Stimulated activated CD8-positive, alpha-beta memory T cell treated with anti-CD3 and anti-CD28 coated beads, Interleukin-12 subunit alpha, Interleukin-12 subunit beta, amount 100 ng/mL, for 24 hours (primary cell): Measurements from ENCODE around the gene ADAMTS2.

ENCODE experiments used
- DNase-seq: peaks from one replicate; pipeline ENCODE4 v3.0.0-alpha.2; 2020; ENCODE audit errors: extremely low read depth

ADAMTS2 gene

DNA sequence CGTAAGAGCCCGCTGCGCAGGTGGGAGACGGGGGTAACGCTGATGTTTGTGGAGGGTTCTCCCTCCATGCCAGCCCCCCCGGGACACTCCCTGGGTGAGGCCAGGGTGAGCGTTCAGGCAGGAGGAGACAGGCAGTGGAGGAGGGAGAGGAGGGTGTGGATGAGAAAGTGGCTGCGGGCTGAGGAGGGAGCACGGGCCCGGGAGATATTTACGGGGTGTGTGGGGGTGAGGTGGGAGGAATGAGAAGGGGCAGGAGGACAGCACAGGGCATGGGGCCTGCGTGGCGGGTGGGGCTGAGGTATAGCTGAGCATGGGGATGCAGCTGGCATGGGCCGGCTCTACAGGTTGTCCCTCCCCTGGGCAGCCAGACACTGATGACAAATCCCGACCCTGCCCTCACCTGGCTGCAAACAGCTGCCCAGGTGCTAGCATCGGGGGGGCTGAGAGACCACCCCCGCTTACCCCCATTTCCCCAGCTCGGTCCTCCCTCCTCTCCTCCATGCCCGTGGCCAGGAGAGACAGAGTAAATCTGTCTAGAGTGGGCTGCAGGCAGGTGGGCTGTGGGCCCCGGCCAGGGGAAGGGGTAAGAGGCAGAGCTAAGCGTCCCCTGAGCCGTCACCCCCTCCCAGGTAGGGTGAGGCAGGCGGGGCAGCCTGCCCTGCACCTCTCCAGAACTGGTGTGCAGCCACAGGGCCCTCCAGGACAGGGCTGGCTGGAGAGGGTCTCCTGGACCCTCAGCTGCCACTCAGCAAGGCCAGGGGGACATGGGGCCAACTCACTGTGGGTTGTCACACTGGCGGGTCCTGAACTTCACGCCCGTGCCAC is 205.9 kb downstream of the ADAMTS2 start:
- no peak for DNase-seq

DNA sequence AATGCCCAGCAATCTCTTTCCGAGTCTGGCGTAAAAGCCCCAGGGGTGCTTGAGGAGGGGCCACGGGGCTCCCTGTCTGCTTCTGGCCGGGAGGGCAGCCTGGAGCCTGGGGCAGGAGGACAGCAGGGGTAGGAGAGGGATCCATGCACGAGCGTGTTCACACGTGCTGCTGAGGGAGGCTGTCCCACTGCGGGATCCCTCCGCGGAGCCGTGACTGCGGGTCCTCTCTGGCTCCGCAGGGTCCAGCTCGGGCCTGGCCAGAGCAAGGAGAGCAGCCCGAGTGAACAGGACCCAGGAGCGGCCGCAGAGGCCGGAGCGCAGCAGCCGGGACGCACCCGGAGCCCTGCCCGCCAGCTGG is 206.7 kb downstream of the ADAMTS2 start:
- DNase-seq = no peak

DNA sequence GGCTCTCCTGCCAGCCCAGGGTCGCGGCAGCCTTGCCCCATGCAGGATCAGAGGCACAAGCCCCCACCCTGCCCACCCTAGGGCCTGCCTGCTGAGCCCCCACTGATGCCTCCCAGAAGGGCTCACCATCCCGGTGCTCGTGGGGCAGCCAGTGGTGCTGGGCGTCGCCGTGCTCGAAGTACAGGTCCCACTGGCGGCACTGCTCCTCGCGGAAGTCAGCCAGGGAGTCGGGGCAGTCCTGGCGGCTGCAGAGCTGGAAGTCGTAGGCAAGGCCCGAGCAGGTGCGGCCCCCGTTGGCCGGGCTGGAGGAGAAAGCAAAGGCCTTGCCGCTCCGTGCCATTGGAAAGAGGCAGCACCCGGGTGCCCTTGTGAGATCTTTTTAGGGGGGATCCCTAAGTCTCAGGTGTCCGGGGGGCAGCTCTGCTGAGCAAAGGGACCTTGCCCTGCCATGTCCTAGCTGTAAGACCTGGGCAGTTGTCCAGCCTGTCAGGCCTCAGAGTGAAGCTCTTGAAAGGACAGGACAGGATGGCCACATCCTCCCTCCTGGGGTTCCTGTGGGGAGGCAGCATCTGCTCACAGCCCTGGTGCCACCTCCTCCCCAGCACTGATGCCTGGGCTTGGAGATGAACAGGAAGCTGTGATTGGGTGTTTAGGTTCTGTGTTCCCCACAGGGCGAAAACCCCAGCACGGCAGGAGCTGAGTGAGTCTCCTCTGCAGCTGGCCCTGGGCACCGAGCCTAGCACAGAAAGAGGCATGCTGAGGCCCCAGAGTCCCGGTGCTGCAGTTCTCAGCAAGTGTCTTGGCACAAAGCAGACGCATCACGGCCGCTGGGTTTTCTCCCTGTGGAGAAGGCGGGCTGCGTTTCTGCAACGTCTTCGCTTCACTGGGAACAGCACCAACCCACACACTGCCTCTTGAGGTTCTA is 207.4 kb downstream of the ADAMTS2 start:
- no peak for DNase-seq

DNA sequence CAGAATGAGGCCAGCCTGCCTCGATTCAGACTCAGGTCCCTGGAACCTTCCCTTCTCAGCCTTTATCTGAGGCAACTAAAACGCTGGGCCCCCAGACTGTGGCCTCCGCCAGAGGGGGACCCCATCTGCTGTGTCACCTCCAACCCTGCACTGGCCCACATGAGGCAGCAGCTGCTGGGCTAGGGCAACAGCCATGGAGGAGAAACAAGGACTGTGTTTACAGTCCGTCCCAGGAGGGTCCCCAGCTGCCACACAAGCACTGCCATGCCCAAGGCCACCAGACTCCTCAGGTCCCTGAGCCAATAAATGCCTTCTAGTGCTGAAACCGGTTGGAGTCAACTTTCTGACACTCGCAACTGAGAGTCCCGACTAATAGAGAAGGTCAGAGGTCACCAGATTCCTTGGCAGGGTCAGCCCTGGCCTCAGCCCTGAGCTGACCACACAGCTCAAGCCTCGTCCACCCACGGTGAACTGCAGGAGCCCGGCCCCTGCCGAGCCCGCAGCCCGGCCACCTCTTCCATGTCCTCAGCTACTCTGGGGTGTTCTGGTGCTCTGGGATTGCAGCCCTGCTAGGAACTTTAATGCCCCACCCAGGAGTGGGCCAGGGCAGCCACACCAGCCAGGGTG is 208.1 kb downstream of the ADAMTS2 start:
- no peak for DNase-seq

DNA sequence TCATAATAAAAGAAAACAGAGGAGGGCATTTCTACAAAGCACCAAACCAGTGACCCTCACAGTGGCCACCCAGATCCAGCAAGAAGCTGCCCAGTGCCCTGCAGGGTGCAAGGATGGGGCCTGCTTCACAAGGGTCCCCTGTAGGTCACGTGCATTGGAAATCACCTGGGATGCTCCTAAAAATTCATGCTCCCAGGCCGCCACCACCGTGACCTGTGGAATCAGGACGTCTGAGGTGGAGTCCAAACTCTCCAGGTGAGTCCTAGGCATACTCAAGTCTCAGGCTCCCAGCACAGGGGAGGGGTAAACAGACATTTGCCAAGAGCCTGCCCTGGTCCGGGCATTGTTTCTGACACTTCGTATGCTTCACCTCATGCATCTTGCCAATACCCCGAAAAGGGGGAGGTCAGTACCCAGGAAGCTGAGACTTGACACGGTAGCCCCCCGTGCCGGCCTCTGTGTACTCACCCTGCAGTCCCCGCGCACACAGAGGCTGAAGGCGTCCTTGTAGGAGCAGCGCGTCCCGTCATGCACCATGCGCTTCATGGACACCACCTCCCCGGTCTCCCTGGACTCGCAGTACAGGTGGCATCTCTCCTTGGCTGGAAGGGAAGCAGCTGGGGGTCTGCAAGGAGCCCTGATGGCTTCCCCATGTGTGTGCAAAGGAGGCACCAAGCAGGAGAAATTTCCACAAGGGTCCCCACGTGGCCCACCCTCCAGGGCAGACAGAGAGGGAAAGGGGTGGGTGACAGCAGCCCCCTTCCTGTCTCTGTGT is 209.6 kb downstream of the ADAMTS2 start:
- DNase-seq = no peak

DNA sequence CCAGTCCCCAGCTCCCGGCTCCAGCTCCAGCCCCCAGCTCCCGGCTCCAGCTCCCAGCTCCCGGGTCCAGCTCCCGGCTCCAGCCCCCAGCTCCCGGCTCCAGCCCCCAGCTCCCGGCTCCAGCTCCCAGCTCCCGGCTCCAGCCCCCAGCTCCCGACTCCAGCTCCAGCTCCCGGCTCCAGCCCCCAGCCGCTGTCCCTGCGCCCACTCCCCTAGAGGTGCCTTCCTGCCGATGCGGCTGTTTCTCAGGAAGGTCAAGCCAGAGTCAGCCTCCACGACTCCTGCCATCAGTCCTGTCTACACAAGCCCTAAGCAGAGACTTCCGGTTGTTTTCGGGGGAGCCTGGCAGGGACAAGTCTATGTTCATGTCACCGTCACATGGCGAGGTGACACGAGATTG is 210.3 kb downstream of the ADAMTS2 start:
- no peak for DNase-seq

DNA sequence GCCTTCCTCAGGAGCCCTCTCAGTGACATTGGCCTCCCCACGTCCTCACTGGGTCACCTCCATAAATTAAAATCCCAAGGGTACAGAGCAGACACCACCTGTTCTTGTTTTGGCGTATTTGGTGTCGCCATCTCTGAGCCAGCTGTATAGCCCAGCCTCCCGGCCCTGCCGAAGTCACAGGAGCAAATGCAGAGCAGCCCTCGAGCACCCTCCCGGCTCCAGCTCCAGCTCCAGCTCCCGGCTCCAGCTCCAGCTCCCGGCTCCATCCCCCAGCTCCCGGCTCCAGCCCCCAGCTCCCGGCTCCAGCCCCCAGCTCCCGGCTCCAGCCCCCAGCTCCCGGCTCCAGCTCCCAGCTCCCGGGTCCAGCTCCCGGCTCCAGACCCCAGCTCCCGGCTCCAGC is 210.8 kb downstream of the ADAMTS2 start:
- DNase-seq = no peak

DNA sequence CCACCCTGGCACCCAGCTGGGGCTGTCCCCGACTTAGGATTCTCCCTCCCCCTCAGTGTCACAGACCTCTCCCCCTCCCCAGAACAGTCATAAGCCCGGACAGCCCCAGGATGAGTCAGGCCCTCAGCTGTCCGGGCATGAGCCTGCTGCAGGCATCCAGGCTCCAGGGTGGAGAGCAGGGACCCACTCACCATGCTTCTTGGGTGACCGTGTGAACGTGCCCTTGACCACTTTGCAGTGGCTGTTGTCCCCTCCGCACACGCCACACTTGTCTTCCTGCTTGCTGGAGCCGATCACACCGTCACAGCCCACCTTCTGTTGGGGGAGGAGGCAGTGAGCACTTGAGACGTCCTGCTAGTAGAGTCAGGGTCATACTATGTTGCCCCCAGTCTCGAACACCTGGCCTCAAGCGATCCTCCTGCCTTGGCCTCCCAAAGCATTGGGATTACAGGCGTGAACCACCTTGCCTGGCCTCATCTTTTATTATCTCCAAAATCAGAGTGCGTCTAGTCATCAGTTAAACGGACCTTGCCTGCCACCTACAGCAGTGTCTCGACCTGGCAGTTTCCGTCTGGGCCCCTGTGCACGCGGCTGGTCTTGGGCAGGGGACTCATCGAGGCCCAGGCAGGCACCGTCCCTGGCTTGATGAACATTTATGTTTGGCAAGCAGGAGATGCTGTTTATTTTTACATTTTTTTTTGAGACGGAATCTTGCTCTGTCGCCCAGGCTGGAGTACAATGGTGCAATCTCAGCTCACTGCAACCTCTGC is 212.5 kb downstream of the ADAMTS2 start:
- DNase-seq = no peak

DNA sequence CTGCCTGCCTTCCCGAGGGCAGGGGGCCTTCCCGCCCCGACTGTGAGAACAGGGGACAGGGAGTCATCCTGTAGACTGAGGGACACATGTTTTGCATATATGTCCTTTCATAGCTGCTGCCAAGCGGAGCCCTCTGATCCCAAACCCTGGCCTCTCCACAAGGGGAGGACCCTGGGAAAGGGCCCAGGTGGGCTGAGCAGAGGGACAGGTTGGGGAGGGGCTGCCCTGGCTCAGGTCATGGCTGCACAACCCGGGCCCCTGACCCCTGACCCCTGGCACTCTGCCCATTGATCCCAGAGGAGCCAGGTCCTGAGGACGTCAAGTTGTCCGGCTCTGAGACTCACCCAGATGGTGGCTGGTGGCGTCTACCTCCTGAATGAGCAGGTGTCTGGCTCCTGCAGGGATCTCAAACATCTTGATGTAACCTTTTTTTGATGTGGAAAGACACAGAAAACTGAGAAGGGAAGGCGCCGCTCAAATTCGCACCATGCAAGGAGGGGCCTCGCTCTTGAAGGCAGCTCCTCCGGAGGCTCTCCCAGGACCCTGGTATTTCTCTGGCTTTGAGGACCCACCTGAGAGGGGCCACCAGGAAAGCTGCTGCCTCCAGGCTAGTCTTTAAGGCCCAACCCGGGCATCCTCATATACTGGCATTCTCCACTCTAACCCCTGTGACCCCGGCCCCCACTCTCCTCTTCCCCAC is 213.2 kb downstream of the ADAMTS2 start:
- no peak for DNase-seq

DNA sequence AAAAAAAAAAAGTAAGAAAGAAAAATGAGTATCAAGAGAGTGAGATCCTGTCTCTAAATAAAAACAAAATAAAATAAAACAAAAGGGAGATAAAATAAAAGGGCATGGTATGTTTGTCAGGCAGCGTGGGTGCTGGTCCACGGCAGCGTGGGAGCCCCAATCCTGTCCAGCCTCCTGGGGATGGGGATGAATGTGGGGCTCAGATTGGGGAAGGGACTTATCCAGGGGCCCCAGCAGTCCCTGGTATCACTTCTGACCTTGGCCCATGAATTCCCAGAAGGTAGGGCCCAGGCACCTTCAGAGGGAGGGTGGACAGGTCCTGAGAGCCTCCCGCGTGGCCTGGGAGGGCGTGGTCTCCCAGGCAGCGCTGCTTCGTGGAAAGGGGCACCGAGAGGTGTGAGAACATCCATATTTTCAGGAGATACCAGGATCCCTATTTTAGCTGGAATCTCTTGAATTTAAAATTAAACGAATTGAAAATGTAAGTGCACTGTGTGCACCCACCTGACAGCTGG is 213.9 kb downstream of the ADAMTS2 start:
- no peak for DNase-seq

DNA sequence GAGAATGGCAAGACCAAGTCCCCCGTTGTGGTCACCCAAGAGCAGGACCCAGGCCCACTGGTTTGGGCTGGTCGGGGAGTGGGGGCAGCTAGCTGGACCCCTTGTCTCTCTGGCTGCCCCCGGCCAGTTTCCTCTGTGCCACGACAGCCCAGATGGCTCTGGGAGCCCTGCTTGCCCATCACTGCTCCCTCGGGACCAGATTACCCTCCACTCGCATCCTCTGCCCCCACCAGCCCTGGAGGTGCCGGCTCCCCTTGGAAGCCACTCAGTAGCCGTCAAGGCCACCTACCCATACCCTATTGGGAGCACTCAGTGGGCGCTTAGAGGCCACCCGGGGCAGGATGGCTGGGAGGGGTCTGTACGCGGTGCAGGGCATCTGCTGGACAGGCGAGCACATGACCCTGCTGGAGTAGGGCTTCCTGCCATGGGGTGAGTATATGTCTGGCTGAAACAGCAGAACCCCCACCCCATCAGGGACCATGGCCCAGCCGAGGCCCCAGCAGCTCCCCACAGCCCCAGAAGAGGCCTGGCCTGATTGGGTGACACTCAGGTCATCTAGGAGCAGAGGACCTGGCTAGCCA is 215.1 kb downstream of the ADAMTS2 start:
- no peak for DNase-seq

DNA sequence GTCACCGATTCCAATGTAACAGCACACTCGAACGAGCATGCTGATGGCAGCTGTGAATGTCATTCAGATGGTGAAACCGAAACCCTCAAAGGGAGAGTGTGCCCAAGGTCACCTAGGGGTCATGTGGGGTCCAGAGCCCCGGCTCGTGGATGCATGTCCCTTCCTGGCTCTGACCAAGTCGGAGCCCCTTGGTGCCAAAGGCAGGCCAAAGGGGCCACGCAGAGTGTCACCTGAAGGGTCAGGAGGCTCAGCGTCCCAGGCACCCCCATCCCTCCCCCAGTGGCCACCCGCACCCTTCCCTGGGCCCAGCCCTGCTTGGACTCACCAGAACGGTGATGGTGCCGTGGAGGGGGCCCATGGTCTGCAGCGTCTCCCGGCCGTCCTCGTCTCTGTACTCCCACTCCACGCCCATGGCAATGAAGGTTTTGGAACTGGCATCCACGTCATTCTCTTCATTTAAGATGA is 215.6 kb downstream of the ADAMTS2 start:
- no peak for DNase-seq

DNA sequence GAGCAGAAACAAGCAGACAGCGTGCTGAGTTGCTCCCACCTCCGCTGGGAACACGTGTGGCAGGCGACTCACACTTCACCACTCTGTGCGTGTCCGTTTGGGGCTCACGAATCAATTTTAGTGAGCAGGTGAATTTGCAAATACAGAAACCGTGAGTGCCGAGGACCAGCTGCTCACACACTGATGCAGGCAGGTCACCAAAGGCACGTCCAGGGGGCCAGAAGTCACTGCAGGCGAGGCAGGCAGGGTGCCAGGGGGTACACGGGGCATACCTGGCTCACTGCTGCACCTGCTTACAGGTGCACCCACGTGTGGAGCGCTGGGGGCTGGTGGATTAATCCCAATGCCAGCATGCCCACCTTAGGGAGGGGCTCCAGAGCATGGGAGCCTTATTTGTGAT is 216.3 kb downstream of the ADAMTS2 start:
- no peak for DNase-seq

DNA sequence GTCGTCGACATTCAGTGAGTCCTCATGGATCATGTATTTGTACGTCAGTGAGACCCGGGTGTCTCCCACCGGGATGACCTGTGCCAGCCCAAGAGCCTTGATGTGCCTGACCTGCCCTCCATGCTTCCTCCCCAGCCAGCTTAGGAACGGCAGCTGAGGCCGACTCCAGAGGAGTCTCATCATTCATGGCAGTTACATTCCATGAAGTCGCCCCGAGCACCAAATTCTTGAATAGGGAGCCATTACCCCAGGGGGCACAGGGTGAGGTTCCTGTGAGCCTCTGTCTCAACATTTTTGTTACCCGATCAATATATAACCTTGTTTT is 217.3 kb downstream of the ADAMTS2 start:
- no peak for DNase-seq

DNA sequence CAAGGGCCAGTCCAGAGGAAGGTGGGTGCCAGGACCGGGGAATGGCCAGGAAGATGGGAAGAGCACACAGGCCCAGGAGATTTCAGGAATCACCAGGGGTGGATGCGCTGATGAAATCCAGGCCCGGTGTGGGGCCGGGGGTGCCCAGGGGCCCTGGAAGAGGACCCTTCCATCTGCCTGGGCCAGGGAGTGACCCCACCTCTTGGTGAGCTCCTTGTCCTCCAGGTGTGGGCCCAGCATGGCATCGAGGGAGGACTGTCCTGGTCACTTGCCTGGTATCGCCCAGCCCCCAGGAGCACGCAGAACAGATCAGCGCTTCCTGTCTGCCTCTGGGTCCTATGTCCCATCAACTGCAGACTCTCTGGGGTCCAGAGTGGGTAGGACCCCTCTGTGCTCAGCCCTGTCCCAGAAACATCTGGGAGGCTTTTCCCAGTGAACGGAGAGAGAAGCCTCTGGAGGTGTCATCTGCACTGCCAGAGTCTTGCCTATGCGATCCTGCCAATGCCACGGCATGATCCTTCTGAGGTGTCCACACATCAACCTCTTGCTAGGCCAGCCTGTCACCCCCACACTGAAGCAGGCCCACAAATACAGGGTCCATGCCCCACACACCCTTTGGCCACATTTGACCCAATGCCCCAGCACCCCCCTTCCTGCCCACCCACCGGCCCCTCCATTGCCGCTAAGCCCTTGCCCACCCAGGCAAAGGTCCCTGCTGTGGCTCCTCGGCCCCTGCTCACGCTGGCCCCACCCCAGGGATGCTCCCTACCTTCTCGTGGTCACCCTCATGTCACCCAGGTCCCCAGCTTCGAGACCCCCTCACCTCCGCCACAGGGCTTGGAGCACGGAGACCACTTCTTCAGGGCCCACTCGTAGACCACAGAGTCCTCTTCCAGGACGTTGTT is 217.9 kb downstream of the ADAMTS2 start:
- no peak for DNase-seq

DNA sequence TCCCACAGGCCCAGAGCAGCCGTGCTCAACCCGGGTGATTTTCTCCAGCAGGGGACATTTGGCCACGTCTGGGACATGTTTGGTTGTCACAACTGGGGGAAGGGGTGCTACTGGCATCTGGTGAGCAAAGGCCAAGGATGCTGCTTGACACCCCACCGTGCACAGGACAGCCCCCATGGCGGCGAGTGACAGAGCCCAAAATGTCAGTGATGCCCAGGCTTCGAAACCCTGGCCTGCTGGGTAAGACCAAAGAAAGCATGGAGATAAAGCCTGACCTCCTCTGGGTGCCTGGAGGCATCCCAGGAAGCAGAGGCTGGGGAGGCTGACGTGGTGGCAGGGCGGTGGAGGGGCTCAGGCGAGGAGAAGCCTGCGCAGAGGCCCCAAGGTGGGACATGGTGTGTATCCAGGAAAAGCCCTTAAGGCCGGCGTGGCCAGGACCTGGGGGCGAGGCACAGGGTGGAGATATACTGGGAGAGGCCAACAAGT is 218.7 kb downstream of the ADAMTS2 start:
- no peak for DNase-seq

DNA sequence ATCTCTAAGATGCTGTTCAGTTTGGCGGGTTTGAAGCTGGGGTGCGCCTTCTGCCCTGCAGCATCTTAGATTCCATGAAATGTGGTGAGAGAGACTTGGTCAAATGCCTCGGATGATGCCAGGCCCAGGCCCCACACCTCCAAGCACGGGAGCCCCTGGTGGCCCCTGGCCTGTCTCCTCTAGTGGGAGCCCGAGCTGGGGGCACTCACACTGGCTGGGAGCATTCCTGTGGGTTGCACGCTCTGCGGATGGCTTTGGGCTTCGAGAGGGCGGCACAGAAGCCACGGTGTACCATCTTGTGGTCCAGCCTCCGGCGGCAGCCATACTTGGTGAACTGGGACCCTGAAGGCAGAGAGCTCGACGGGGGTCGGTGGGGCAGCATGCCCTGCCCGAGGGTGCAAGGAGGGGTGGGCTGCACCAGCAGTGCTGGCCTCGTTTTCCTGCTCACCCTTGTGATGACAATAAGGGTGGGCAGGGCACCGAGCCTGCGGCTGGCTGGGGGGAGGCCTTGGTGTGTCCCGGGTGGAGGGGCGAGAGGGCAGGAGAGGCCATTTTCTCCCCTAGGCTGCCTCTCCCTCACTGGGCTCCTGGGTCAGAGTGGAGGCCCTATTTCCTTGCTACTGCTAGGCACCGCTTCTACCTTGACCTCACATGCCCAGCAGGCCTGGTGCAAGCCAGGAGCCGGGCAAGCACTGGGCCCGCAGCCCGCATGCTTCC is 219.3 kb downstream of the ADAMTS2 start:
- DNase-seq = no peak
